Measurements from ENCODE around the gene KLF6.

- TF ChIP-seq CTCF (conservative IDR thresholded peaks at IDR 0.05; ENCODE audit: low read depth in 2 of 2) (no peak), JUNB (IDR thresholded peaks at IDR 0.05; ENCODE audit: unreplicated experiment) (no peak), POLR2AphosphoS5 (IDR thresholded peaks at IDR 0.05; ENCODE audit: low read depth) (no peak), EZH2phosphoT487 (IDR thresholded peaks at IDR 0.05; ENCODE audit: unreplicated experiment) (no peak), EZH2 (IDR thresholded peaks at IDR 0.05; ENCODE audit: low read depth, unreplicated experiment) (no peak), REST (IDR thresholded peaks at IDR 0.05; ENCODE audit: unreplicated experiment) (no peak), CREB1 (CRISPR knock-in tag; IDR thresholded peaks at IDR 0.05; ENCODE audit: low read depth) (no peak), ZNF462 (CRISPR knock-in tag; IDR thresholded peaks at IDR 0.05) (no peak), ZNF114 (CRISPR knock-in tag; IDR thresholded peaks at IDR 0.05) (no peak), STAT1 (IDR thresholded peaks at IDR 0.05; ENCODE audit: unreplicated experiment) (no peak), ETS1 (IDR thresholded peaks at IDR 0.05) (no peak)
Observed at GRCh38 chr10:3777981-3778691, 6.9 kb downstream of the KLF6 start.
